Testis (tissue), 3 donors: Measurements from ENCODE around the gene ARL2BP. TPM values are rescaled to one million over a fixed set of nuclear protein-coding genes. Genes with fewer than 3 reads are reported as not detected.

Experiments
- DNase-seq: peaks from one replicate; pipeline ENCODE4 v3.0.0-alpha.2; 2019
- H3K27ac ChIP-seq, 2 donors: fragments of 200-600 bp; sonication (generic); one replicate each; pipeline ENCODE4 v1.5.1; 2019
- H3K27me3 ChIP-seq: fragments of 200-600 bp; sonication (generic); one replicate; pipeline ENCODE4 v1.5.1; 2019
- H3K36me3 ChIP-seq: fragments of 200-600 bp; sonication (generic); one replicate; pipeline ENCODE4 v1.5.1; 2017; ENCODE audit warnings: low read depth; ENCODE audit errors: missing control alignments
- H3K4me1 ChIP-seq: fragments of 200-600 bp; sonication (generic); one replicate; pipeline ENCODE4 v1.5.1; 2019
- H3K4me3 ChIP-seq, 2 donors: fragments of 200-600 bp; sonication (generic); one replicate each; pipeline ENCODE4 v1.5.1; 2017 to 2019
- H3K9me3 ChIP-seq: fragments of 200-600 bp; sonication (generic); one replicate; pipeline ENCODE4 v1.5.1; 2017
- POLR2A ChIP-seq: fragments of 450-650 bp; IDR thresholded peaks from one replicate; pipeline ENCODE4 v1.6.1; 2017; ENCODE audit warnings: antibody characterized with exemption, mild to moderate bottlenecking, moderate library complexity
- WGBS, 2 donors: methylation state at CpG; one replicate each; pipeline ENCODE4 v1.1.5; 2018; 5-methylcytosine and 5-hydroxymethylcytosine counted together
- intact Hi-C: fragments of 100-400 bp; cut with DNase I; formaldehyde crosslinking; loops from one replicate; pipeline ENCODE4 v1.15.1; 2023; ENCODE audit warnings: low total_unique reads
- polyA plus RNA-seq: library from polyadenylated mRNA; stranded (reverse); fragments of 350-450 nt; fragmentation: Illumina TruSeq; extraction: RNeasy Lipid Tissue Mini Kit (QIAGEN cat#74804); gene quantifications from one replicate; pipeline ENCODE4 v1.2.3, GENCODE V29; 2014; ENCODE audit warnings: low read depth, low replicate concordance; ENCODE audit not compliant: insufficient read depth
- total RNA-seq, 2 donors: library from RNA; depleted of rRNA; stranded (reverse); fragments of >200 nt; gene quantifications; one replicate each; pipeline ENCODE4 v1.2.3, GENCODE V29; 2016
- TF ChIP-seq, protein P1 (sequence below), 3 experiments: fragments of 450-650 bp in 2 of 3; fragments of 200-600 bp in 1 of 3; sonication (generic) in 1 of 3; IDR thresholded peaks; one replicate each; pipeline ENCODE4 v1.5.1; 2016 to 2019; ENCODE audit warnings: antibody characterized with exemption in 3 of 3, mild to moderate bottlenecking in 2 of 3, moderate library complexity in 1 of 3

Gene ARL2BP
- total and polyA plus RNA-seq, 3 donors from 2014 or later: 88.8 to 128 (median 92.4) TPM

DNA sequence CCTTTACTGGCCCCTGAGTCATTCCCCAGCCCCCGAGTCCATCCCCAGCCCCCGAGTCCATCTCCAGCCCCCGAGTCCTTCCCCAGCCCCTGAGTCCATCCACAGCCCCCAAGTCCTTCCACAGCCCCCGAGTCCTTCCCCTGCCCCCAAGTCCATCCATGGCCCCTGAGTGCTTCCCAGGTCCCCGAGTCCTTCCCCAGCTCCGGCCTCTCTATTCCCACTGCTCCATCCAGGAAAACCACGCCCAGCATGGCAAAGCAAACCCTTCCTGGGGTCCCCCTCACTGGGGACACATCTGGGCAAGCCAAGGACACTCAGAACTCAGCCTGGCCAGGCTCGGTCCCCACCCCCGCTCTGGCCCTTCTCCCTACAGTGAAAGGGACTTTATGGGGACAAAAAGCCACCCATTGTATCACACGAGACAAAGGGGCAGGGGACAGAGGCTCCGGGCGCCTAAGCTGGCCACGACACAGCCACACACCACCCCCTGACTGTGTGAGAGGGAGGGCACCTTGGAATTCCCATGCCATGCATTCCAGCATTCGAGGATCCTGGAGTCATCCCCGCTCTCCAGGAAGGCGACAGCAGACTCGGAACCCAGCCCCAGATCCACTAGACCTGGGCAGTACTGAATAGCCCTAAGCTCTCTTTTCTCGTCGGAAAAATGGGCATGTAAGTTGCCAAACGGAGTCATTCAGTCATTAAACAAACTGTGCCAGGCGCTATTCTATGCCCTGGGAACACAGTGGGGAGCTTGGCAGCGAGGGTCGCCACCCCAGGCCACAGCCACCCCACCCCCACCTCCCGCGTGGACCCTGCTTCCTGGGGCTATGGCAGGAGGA, 25.4 kb downstream of the ARL2BP start:
- Histone ChIP-seq H3K4me1 (peaks cover 52% of the 10 kb centered on the region), H3K36me3 (no peaks in the 10 kb centered on the region), H3K27ac (no peak overlapping the region), H3K9me3 (no peaks in the 10 kb centered on the region), H3K27me3 (no peaks in the 10 kb centered on the region), H3K4me3 (no peak overlapping the region)
- no peak for DNase-seq
- intact Hi-C loops: no loop called here
- TF ChIP-seq, protein P1, sequence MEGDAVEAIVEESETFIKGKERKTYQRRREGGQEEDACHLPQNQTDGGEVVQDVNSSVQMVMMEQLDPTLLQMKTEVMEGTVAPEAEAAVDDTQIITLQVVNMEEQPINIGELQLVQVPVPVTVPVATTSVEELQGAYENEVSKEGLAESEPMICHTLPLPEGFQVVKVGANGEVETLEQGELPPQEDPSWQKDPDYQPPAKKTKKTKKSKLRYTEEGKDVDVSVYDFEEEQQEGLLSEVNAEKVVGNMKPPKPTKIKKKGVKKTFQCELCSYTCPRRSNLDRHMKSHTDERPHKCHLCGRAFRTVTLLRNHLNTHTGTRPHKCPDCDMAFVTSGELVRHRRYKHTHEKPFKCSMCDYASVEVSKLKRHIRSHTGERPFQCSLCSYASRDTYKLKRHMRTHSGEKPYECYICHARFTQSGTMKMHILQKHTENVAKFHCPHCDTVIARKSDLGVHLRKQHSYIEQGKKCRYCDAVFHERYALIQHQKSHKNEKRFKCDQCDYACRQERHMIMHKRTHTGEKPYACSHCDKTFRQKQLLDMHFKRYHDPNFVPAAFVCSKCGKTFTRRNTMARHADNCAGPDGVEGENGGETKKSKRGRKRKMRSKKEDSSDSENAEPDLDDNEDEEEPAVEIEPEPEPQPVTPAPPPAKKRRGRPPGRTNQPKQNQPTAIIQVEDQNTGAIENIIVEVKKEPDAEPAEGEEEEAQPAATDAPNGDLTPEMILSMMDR (IDR thresholded peaks at IDR 0.05): no peak
- TF ChIP-seq POLR2A: no peak
- WGBS, 2 donors: 73 to 80% methylated on average over 21 to 25 of the region's 25 CpGs

DNA sequence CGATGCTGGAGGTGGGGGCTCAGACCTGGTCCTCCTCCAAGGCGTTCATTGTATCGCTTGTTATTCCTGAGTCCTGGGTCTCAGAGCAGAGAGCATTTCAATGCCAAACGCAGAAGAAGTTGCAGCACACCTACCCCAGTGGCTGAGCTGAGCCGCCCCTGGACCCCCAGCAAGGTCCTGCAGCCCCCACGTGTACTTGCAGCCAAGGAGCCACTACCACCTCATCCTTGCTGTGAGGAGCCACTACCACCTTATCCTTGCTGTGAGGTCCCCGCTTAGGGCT, 25.9 kb downstream of the ARL2BP start:
- H3K9me3 ChIP-seq: no peaks in the 10 kb centered on the region
- no peak overlapping the region for H3K27ac ChIP-seq
- peaks cover 50% of the 10 kb centered on the region for H3K4me1 ChIP-seq
- intact Hi-C loops: no loop called here
- H3K4me3 ChIP-seq: no peak overlapping the region
- no peaks in the 10 kb centered on the region for H3K36me3 ChIP-seq
- no peak for DNase-seq
- H3K27me3 ChIP-seq: no peaks in the 10 kb centered on the region
- 89 to 93% methylated on average over 4 to 7 of the region's 7 CpGs for WGBS, 2 donors
- TF ChIP-seq, protein P1 (IDR thresholded peaks at IDR 0.05): no peak
- no peak for TF ChIP-seq POLR2A

DNA sequence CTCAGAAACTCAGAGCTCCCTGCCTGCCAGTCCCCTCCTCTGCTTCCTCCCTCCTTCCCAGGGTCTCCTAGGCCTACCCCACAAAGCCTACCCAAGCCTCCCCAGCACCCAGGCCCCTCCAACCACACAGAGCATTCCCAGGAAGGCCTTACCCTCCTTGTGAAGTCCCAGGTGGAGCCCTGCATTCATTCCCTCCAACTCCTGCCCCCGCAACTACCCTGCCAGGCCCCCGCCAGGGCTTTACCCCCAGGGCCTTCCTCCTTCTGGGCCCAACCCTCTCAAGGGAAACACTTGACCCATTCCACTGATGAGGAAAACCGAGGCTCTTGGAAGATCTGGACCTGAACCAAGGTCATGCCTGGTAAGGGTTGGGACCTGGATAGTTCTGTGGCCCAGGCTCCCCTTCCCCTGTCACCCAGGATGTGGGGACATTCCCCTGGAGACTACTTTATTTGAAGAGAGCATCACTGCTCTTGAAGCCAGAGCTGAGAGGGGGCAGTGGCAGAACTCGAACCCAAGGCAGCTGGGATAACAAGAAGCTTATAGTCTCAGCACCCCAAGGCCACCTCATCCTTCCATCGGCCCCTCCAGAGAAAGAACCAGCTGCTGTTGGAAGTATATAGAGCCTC, 26.9 kb downstream of the ARL2BP start:
- no peak overlapping the region for H3K4me3 ChIP-seq
- intact Hi-C loops: no loop called here
- WGBS, 2 donors: 78 to 83% methylated on average over 5 of the region's 5 CpGs
- DNase-seq: no peak
- H3K9me3 ChIP-seq: no peaks in the 10 kb centered on the region
- no peaks in the 10 kb centered on the region for H3K36me3 ChIP-seq
- peaks cover 41% of the 10 kb centered on the region for H3K4me1 ChIP-seq
- TF ChIP-seq, protein P1 (IDR thresholded peaks at IDR 0.05): no peak
- no peak for TF ChIP-seq POLR2A
- H3K27ac ChIP-seq: no peak overlapping the region
- no peaks in the 10 kb centered on the region for H3K27me3 ChIP-seq

DNA sequence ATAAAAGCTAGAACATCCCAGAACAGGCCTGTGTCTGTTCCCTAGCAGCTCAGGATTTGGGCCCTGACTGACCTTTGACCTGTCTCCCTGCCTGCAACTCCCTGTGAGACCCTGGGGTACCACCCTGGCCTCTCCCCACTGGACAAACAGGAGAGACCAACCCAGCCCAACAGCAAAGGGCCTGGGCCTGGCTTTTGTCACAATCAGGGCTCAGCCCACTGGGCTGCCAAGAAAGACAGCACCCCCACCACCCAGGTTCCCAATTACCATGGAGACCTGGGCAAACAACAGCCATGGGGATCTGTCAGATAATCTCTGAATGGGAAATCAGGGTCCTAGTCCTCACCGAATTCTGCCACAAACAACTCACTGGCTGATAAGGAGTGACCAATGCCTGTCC, 28.3 kb downstream of the ARL2BP start:
- 59 to 80% methylated on average over 1 of the region's 1 CpG for WGBS, 2 donors
- no peaks in the 10 kb centered on the region for H3K9me3 ChIP-seq
- H3K4me3 ChIP-seq: no peak overlapping the region
- intact Hi-C loops: no loop called here
- no peak overlapping the region for H3K27ac ChIP-seq
- H3K4me1 ChIP-seq: peaks cover 28% of the 10 kb centered on the region
- DNase-seq: no peak
- H3K36me3 ChIP-seq: no peaks in the 10 kb centered on the region
- H3K27me3 ChIP-seq: no peaks in the 10 kb centered on the region
- TF ChIP-seq POLR2A: no peak
- TF ChIP-seq, protein P1 (IDR thresholded peaks at IDR 0.05): no peak
